GM15510 (cell line): Measurements from ENCODE around the gene TAF4B.

Source experiments
- POLR2A ChIP-seq: IDR thresholded peaks from 3 replicates; pipeline ENCODE4 v1.6.1; 2011; ENCODE audit warnings: borderline replicate concordance; ENCODE audit not compliant: insufficient read length; ENCODE audit errors: extremely low read depth

TAF4B gene

GRCh38 chr18:26290385-26290784 is 64.1 kb downstream of the TAF4B start:
- no peak for TF ChIP-seq POLR2A

- TF ChIP-seq POLR2A = no peak
These were observed 67.7 kb downstream of the TAF4B start for GRCh38 chr18:26293982-26294381.

- no peak for TF ChIP-seq POLR2A
These were observed 71.9 kb downstream of the TAF4B start for GRCh38 chr18:26298107-26298506.

GRCh38 chr18:26301681-26302080 is 75.4 kb downstream of the TAF4B start:
- no peak for TF ChIP-seq POLR2A

- no peak for TF ChIP-seq POLR2A
These were observed 78.3 kb downstream of the TAF4B start for GRCh38 chr18:26304511-26304910.

- no peak for TF ChIP-seq POLR2A
These were observed 81.0 kb downstream of the TAF4B start for GRCh38 chr18:26307161-26307773.

GRCh38 chr18:26309281-26309680 is 83.0 kb downstream of the TAF4B start:
- TF ChIP-seq POLR2A = no peak

GRCh38 chr18:26312199-26312598 is 86.0 kb downstream of the TAF4B start:
- no peak for TF ChIP-seq POLR2A

GRCh38 chr18:26317398-26317797 is 91.2 kb downstream of the TAF4B start:
- TF ChIP-seq POLR2A = no peak

GRCh38 chr18:26320686-26321085 is 94.4 kb downstream of the TAF4B start:
- no peak for TF ChIP-seq POLR2A

- no peak for TF ChIP-seq POLR2A
These were observed 96.8 kb downstream of the TAF4B start for GRCh38 chr18:26322890-26323653.

GRCh38 chr18:26325771-26326170 is 99.5 kb downstream of the TAF4B start:
- TF ChIP-seq POLR2A = no peak

GRCh38 chr18:26327062-26327461 is 100.8 kb downstream of the TAF4B start:
- TF ChIP-seq POLR2A = no peak

GRCh38 chr18:26332991-26333390 is 106.7 kb downstream of the TAF4B start:
- no peak for TF ChIP-seq POLR2A

GRCh38 chr18:26335156-26335555 is 108.9 kb downstream of the TAF4B start:
- no peak for TF ChIP-seq POLR2A
